ENCODE data around the gene AGA.

The AGA gene

DNA sequence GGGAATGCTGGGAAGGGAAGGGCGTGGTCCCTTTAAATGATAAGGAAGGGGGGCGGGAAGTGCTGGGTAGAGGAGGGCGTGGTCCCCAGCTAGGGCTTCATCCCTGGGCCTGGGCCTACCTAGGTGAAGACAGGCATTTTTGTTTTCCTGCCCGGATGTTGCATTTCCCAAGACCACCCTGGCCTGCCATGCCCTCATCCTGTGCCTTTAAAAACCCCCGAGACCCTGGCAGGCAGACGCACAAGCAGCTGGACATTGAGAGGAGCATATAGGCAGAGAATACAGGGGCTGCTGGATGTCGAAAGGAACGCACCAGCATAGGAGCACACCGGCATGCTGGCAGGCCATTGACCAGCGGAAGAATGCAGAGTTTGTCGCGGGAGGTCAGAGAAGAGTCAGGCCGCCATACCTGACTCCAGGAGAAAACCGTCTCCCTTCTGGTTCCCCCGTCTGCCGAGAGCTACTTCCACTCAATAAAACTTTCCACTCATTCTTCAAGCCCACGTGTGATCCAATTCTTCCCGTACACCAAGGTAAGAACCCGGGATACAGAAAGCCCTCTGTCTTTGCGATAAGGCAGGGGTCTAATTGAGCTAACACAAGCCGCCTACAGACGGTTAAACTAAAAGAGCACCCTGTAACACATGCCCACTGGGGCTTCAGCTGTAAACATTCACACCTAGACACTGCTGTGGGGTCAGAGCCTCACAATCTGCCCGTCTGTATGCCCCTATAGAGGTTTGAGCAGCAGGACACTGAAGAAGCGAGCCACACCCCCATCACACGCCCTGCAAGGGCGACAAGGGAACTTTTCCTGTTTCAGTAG is 2.9 kb upstream of the AGA start:
- Histone ChIP-seq H3F3A (ENCODE audit: insufficient read depth, low read length) (peaks cover 17% of the 10 kb centered on the region), H4K20me1 (ENCODE audit: insufficient read depth, low read length) (no peaks in the 10 kb centered on the region), H3K27ac (ENCODE audit: low read length) (no peak overlapping the region), H3K4me2 (ENCODE audit: low read depth, low read length) (no peak overlapping the region), H3K36me3 (replicated peaks; ENCODE audit: insufficient read depth, low read length) (no peaks in the 10 kb centered on the region), H3K4me3 (ENCODE audit: low read length) (no peak overlapping the region), H3K9me3 (replicated peaks; ENCODE audit: insufficient read depth, low read length) (no peaks in the 10 kb centered on the region), H2AFZ (ENCODE audit: low read length) (no peak overlapping the region), H3K27me3 (replicated peaks; ENCODE audit: insufficient read depth, low read length) (no peaks in the 10 kb centered on the region), H3K79me2 (ENCODE audit: low read length) (no peaks in the 10 kb centered on the region), H3K4me1 (ENCODE audit: low read length) (peaks cover 10% of the 10 kb centered on the region), H3K9ac (ENCODE audit: low read length) (no peak overlapping the region), H3K9me2 (replicated peaks; ENCODE audit: insufficient read depth, low read length) (no peaks in the 10 kb centered on the region)
- no peak for TF ChIP-seq EZH2phosphoT487 (IDR thresholded peaks at IDR 0.05; ENCODE audit: low read length)
- no peak for TF ChIP-seq CTCF (IDR thresholded peaks at IDR 0.05; ENCODE audit: low read length)
- TF ChIP-seq EZH2 (optimal IDR thresholded peaks at IDR 0.05; ENCODE audit: low read depth, low read length), result no peak
- no peak for DNase-seq

DNA sequence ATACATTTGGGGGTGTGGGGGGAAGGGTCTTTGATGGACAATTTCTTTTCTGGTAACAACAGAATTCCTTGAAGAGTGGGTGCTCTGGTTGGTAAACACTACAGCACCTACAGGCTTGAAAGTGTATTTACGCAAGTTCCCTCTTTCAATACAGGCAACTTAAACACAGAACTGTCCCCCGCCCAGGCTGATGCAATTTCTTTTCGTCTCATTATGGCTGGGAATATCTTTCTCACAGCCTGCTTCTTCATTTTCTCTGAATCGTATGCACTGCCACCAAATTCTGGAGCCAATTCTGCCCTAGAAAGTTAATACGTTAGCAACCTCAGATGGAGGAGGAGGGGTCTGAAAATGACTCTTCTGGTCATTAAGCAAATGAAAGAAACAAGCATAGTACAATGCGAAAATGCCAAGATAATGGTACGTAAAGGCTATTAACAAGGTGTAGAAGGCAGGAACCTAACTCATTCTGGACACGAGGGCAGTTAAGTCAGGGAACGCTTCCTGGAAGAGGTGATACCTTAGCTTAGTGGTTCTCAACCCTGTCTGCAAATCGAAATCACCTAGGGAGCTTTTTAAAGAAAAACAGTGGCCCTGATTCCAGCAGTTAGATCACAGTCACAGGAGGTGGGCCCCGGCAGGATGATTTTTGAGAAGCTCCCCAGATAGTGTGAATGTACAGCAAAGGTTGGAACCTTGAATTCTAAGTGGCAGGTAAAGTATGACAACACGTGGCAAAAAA is 1.0 kb downstream of the AGA start:
- Histone ChIP-seq H3F3A (ENCODE audit: insufficient read depth, low read length) (peaks cover 17% of the 10 kb centered on the region), H3K9me3 (replicated peaks; ENCODE audit: insufficient read depth, low read length) (no peaks in the 10 kb centered on the region), H3K9ac (ENCODE audit: low read length) (peak overlapping the region; percentile 85), H3K4me1 (ENCODE audit: low read length) (peaks cover 5% of the 10 kb centered on the region), H3K27me3 (replicated peaks; ENCODE audit: insufficient read depth, low read length) (no peaks in the 10 kb centered on the region), H2AFZ (ENCODE audit: low read length) (peak overlapping the region; percentile 72), H4K20me1 (ENCODE audit: insufficient read depth, low read length) (no peaks in the 10 kb centered on the region), H3K9me2 (replicated peaks; ENCODE audit: insufficient read depth, low read length) (no peaks in the 10 kb centered on the region), H3K4me2 (ENCODE audit: low read depth, low read length) (peak overlapping the region; percentile 90), H3K79me2 (ENCODE audit: low read length) (no peaks in the 10 kb centered on the region), H3K27ac (ENCODE audit: low read length) (peak overlapping the region; percentile 95), H3K4me3 (ENCODE audit: low read length) (peak overlapping the region; percentile 86), H3K36me3 (replicated peaks; ENCODE audit: insufficient read depth, low read length) (no peaks in the 10 kb centered on the region)
- TF ChIP-seq CTCF (IDR thresholded peaks at IDR 0.05; ENCODE audit: low read length) (peak; percentile 45), EZH2 (optimal IDR thresholded peaks at IDR 0.05; ENCODE audit: low read depth, low read length) (no peak), EZH2phosphoT487 (IDR thresholded peaks at IDR 0.05; ENCODE audit: low read length) (no peak)
- DNase-seq, result peak; percentile 44

DNA sequence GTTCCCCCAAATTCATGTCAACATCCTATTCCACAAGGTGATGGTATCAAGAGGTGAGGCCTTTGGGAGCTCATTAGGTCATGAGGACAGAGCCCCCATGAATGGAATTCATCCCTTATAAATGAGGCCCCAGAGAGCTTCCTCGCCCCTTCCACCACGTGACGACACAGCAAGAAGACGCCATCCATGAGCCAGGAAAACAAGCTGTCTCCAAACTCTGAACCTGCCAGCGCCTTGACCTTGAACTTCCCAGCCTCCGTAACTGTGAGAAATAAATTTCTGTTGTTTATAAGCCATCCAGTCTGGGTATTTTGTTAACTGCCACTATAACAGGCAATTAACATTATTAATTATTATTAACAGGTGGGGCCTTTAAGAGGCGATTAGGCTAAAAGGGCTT is 5.8 kb downstream of the AGA start:
- Histone ChIP-seq H3K9me3 (replicated peaks; ENCODE audit: insufficient read depth, low read length) (no peaks in the 10 kb centered on the region), H3K36me3 (replicated peaks; ENCODE audit: insufficient read depth, low read length) (no peaks in the 10 kb centered on the region), H3K9me2 (replicated peaks; ENCODE audit: insufficient read depth, low read length) (no peaks in the 10 kb centered on the region), H4K20me1 (ENCODE audit: insufficient read depth, low read length) (no peaks in the 10 kb centered on the region), H3K79me2 (ENCODE audit: low read length) (no peaks in the 10 kb centered on the region), H3K4me1 (ENCODE audit: low read length) (peaks cover 5% of the 10 kb centered on the region), H3F3A (ENCODE audit: insufficient read depth, low read length) (peaks cover 7% of the 10 kb centered on the region; the same call in 1 of the 2 replicates), H2AFZ (ENCODE audit: low read length) (no peak overlapping the region), H3K27me3 (replicated peaks; ENCODE audit: insufficient read depth, low read length) (no peaks in the 10 kb centered on the region), H3K9ac (ENCODE audit: low read length) (no peak overlapping the region), H3K27ac (ENCODE audit: low read length) (no peak overlapping the region), H3K4me2 (ENCODE audit: low read depth, low read length) (no peak overlapping the region), H3K4me3 (ENCODE audit: low read length) (no peak overlapping the region)
- no peak for DNase-seq
- TF ChIP-seq EZH2 (optimal IDR thresholded peaks at IDR 0.05; ENCODE audit: low read depth, low read length), result no peak
- TF ChIP-seq CTCF (IDR thresholded peaks at IDR 0.05; ENCODE audit: low read length), result no peak
- no peak for TF ChIP-seq EZH2phosphoT487 (IDR thresholded peaks at IDR 0.05; ENCODE audit: low read length)
